Measurements from ENCODE around the gene WWOX.

WWOX gene

GRCh38 chr16:78980825-78981224 lies 881.4 kb downstream of the WWOX start:
- ATAC-seq = no peak

GRCh38 chr16:78982096-78982744 lies 882.8 kb downstream of the WWOX start:
- no peak for ATAC-seq

- ATAC-seq = no peak
These were observed 884.9 kb downstream of the WWOX start for GRCh38 chr16:78984324-78984723.

GRCh38 chr16:78984887-78985464 lies 885.5 kb downstream of the WWOX start:
- ATAC-seq = no peak

DNA sequence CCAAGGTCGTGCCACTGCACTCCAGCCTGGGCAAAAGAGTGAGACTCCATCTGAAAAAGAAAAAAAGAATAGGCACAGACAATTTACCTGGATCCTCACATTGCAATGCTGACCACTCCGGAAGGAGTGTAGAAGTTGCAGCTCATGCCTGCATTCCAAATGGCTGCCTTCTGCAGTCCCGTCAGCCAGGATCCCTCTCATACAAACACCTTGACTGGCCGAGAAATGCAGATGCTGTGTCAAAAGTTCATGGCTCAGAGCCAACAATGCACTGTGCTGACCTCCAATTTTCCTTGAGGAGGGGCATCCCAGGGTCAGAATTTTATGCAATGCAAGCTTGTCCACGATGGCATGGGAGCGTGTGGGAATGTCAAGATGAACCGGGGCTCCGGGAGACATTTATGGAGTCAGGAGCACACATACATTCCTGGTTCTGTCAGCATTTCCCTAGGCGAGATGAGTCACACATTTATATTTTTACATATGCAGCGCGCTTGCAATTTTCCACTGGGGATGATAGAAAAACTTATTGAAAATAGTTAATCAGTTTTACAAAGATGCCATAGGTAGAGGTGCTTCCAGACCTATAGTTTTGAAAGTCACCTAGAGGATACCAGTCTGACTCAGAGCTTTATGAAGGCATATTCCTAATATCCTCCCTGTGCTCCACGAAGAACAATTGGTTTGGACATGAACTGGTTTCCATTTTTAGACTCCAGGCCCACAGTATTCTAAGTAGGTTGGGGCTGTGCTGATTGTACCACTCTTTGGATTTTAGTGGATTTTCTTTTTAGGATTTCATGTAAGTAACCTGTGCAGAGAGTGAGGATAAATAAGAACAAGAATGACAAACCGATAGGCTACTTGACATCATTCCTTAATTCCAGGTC lies 886.5 kb downstream of the WWOX start:
- no peak for ATAC-seq

GRCh38 chr16:78987666-78988065 lies 888.2 kb downstream of the WWOX start:
- no peak for ATAC-seq

DNA sequence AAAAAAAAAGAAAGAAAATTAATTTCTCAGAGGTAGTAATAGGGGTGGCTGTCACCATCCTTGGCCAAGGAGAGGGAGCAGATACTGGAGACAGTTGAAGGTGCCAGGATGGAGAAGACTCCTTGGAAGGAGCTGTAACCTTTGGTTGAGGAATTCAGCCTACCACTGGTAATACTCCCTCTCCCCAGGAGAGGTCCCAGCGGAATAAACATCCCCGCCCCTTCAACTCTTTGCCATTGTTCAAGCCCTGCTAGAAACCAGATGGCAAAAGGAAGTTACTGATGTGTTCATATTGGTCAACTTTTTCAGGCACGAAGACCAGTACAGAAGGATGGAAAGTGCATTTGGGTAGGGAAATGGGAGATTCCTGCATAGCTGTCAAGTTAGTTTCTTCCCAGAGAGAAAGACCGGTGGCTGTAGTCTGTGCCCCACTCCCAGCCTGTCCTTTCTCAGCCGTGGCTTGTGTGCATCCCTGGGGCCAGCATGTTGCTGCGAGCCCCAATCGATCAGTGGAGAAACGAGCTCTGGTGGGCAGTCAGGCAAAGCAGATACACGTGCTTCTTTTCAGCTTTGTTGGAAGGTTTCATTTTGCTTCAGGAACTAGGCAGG lies 889.0 kb downstream of the WWOX start:
- no peak for ATAC-seq

DNA sequence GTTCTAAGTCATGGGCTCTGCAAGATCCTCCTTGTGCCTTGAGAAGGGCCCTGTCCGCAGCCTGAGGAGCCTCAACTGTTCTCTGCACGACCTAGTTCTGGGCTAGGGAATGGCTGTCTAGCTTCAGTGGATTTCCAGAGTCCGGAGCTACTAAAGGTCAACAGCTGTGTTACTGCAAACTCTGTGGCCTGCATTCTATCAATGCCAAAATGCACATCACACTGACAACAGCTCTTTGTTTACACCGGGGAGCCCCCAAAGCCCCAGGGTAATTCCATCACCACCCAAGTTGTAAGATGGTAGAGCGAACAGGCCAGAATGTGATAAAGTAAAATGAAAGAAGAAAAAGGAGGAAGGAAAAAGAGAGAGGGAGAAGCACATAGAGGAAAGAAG lies 890.9 kb downstream of the WWOX start:
- no peak for ATAC-seq

- ATAC-seq = no peak
These were observed 892.5 kb downstream of the WWOX start for GRCh38 chr16:78992001-78992400.

DNA sequence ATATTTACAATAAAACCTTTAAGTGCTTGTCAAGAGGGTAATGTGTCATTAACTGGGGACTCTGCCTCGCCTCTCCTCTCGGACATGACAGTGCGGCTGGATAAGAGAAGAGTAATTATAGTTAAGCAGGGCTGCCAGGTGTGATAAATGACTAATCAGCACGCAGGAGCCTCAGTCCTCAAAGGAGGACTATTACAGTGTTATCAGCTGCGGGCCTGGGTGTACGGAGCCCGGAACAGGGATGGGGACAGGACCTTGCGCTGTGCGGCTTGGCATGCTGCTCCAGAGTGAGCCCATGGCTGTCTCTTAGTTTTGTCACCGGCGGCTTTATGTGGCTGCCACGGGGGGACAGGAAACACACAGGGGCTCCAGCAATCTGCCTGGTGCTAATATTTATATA lies 893.9 kb downstream of the WWOX start:
- ATAC-seq = no peak

DNA sequence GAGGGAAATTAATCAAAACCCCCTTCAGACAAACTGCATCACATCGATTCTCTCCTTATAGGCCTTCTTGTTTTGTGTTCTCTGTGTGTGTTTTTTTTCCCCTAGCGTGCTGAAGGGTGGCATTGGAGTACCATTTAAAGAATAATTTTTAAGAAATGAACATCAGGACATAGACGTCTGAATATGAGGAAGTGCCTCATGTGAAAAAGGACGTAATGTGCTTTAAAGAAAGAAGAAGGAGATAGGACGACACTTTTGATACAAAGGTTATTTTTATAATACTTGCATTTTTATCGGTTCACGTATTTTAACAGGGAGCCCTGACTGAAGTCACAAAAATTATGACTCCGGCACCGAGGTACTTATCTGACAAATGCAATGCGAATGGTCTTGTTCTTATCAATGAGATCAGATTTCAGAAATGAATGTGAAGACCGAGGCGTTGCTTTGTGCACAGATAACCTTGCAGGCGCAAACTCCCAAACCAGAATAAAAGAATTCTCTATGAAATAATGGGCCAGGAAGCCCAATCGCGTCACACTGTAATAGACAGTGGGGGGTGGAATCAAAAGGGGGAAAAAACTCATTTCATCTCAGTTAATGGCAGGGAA lies 894.8 kb downstream of the WWOX start:
- ATAC-seq = no peak

DNA sequence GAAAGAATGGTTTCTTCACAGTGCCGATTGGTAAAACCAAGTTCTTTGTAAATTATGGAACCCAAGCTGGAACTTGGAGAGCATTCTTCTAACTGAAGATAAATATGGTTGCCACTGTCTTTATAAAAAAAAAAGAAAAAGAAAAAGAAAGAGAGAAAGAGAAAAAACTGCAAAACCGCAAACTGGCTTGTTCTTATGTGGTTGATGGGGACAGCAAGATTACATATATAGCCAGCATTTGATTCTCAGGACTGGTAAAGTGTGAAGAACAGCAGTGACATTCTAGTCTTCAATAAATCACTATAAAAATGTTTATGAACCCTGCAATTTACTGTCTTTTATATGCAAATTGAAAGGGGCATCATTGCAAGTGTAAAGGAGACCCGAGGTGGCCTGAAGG lies 896.0 kb downstream of the WWOX start:
- ATAC-seq = no peak

- no peak for ATAC-seq
These were observed 897.3 kb downstream of the WWOX start for GRCh38 chr16:78996790-78997189.

GRCh38 chr16:78998879-78999278 lies 899.4 kb downstream of the WWOX start:
- ATAC-seq = no peak

- no peak for ATAC-seq
These were observed 901.9 kb downstream of the WWOX start for GRCh38 chr16:79001156-79001967.

GRCh38 chr16:79003026-79003609 lies 903.7 kb downstream of the WWOX start:
- ATAC-seq = no peak

DNA sequence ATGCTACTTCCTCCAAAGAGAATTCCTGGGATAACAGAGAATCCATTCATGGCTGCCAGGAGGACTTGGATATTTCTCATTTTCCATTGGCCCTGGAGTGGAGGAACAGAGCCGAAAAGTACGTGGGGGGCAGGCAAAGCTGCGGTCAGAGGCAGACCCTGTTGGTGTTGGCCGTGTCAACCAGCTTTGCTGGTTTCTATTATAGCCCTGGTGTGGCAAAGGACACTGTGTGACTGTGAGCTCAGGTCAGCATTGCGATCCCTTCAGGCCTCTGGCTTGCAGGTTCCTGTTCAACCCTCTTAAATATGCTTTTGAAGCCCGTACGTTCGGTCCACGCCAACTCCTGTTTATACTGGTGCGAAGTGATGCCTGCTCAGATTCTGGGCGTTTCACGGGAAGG lies 904.9 kb downstream of the WWOX start:
- no peak for ATAC-seq

GRCh38 chr16:79005096-79005495 lies 905.6 kb downstream of the WWOX start:
- no peak for ATAC-seq

DNA sequence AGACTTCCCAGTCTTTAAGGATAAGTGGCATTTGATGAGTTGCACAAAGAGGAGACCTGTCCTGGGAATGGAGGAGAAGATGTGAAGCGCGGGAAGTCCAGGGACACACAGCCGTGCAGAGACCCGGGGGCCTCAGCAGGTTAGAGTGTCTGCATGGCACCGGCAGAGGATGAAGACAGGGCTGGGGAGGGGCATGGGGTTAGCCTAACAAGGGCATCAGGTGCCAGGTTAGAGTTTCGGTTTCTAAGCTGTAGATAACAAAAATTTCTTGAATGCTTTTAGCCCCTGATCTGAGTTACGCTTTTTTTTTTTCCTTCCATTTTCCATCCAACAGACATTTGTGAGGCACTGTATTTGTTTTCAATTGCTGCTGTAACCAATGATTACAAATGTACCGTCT lies 906.8 kb downstream of the WWOX start:
- no peak for ATAC-seq

GRCh38 chr16:79006765-79007164 lies 907.3 kb downstream of the WWOX start:
- no peak for ATAC-seq

GRCh38 chr16:79007614-79008013 lies 908.2 kb downstream of the WWOX start:
- ATAC-seq = peak; percentile 90 to 91
